ENCODE results near the gene EDC3.

EDC3 gene

DNA sequence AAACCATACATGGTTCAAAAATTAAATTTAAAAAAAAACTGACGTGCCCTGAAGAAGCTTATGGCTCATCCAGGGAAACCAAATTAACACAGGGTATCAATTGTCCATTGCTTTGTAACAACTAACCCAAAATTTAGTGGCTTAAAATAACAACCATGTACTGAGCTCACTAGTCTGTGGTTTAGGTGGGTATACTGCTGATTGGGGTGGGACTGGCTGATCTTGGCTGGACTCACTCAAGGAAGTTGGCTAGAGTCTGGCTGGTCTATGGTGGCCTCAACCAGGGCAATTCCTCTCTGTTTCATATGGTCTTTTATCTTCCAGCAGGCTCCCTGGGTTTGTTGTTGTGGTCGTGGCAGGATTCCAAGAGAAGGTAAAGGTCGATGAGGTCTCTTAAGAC is 14.1 kb upstream of the EDC3 start:
- no peak for DNase-seq

DNA sequence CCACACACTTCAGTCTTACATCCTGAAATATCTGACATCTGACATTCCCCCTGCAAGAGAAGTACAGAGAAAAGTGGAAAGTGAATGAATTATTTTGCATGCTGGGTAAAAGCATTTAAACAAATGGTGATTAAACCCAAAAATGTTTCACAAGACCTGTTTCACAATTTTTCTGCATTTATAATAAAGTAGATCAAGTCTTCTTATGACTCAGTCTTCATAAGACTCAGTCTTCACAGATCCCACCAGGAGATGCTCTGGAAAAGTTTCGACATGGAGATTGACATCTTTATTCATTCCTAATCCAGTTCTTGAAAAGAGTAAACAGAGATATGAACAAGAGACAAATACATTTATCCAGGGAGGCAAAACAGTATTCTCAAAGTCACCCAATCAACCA is 13.2 kb upstream of the EDC3 start:
- no peak for DNase-seq

DNA sequence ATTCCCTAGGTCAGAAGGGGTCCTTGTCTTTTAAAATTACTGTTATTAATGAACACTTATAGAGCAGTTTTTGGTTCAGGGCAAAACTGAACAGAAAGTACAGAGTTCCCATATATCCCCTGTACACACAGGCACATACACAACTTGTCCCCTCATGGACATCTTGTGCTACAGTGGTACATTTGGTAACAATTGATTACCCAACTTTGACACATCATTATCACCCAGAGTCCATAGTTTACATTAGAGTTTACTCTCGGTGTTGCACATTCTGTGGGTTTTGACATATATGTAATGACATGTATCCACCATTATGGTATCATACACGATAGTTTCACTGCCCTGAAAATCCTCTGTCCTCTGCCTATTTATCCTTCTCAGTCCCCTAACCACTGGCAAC is 984 bp upstream of the EDC3 start:
- DNase-seq = no peak

DNA sequence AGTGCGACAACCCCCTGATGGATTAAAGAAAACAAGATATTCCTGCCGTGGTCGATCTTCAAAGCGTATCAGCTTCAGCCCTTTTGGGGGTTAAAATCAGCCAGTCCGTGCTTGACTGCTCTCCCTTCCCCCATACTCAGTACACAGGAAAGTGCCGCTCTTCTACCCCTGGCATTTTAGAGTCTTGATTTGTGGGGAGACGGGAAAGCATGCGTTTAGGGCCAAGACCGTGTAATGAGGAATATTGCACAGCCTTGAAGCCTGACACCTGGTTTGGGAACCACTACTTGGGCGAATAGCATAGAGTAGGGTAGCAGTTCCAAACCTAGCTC is 540 bp upstream of the EDC3 start:
- no peak for DNase-seq

DNA sequence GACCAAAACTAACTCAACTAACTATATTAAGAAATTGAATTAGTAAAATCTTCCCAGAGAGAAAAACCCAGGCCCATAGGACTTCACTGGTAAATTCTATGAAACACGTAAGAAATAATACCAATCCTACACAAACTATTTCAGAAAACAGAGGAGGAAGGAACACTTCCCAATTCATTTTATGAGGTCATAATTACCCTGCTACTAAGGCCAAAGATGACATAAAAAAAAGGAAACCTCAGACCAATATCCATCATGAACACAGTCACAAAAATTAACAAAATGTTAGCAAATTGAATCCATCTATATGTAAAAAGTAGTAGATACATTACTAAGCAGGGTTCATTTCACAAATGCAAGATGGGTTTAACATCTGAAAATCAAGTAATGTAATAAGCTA is 3.5 kb downstream of the EDC3 start:
- DNase-seq = no peak

DNA sequence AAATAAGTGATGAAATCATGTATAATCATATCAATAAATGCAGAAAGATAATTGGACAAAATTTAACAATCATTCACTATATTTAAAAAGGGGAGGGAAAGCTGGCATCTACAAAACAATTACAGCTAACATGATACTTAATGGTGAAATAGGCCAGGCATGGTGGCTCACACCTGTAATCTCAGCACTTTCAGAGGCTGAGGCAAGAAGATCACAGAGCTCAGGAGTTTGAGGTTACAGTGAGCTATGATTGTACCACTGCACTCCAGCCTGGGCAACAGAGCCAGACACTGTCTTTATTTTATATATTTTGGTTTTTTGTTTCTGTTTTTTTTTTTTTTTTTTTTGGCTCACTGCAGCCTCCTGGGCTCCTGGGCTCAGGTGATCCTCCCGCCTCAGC is 12.1 kb downstream of the EDC3 start:
- DNase-seq = no peak

DNA sequence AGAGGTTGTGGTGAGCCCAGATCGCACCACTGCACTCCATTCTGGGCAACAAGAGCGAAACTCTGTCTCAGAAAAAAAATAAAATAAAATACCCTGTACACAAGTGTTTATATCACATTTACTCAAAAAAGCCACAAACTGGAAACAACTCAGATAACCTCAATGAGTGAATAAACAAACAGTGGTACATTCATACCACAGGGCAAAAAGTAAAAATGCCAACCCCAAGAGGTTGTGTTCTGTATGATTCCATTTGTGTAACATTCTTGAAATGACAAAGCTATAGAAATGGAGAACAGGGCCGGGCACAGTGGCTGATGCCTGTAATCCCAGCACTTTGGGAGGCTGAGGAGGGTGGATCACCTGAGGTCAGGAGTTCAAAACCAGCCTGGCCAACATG is 12.9 kb downstream of the EDC3 start:
- DNase-seq = no peak

DNA sequence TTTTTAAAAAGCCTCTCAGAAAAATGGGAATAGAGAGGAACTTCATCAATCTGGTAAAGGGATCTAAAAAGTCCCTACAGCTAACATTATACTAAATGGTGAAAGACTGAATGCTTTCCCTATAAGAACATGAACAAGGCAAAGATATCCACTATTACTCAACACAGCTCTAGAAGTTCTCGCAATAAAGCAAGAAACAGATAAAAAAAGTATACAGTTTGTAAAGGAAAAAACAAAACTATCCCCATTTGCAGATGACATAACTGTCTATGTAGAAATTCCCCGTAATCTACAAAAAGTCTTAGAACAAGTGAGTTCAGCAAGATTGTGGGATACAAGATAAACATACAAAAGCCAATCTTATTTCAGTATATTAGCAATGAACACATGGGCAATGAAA is 15.4 kb downstream of the EDC3 start:
- DNase-seq = no peak

DNA sequence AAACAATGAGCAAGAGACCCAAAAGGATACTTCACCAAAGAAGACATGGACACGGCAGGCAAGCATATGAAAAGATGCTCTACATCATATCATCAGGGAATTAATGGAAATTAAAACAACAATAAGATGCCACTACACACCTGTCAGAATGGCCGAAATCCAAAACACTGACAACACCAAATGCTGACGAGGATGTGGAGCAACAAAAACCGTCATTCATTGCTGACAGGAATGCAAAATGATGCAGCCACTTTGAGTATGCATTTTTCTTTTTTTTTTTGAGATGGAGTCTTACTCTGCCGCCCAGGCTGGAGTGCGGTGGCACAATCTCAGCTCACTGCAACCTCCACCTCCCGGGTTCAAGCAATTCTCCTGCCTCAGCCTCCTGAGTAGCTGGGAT is 19.0 kb downstream of the EDC3 start:
- no peak for DNase-seq

DNA sequence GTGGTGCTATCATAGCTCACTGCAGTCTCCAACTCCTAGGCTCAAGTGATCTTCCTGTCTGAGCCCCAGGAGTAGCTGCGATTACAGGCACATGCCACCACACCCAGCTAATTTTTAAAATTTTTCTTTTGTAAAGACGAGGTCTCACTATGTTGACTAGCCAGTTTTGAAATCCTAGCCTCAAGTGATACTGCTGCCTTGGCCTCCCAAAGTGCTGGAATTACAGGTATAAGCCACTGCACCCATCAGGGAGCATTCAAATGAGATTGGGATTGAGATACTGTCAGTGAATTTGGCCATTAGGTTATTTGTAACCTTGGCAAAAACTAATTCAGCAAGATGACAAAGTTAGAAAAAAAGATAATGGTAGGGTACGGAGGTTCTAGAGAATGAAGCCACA is 21.7 kb downstream of the EDC3 start:
- DNase-seq = no peak

DNA sequence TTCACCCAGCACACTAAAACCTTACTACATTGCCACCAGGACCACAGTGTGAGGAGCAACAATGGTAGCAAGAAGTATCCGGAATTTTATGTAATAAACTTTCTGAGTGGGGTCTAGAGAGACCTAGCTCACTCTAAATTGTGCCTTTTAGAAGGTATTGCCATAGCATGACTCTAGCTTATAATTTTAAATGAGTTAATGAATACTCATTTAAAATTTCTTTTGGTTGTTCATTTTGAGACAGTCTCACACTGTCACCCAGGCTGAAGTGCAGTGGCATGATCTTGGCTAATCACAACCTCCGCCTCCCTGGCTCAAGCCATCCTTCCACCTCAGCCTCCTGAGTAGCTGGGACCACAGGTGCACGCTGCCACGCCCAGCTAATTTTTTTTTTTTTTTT is 26.2 kb downstream of the EDC3 start:
- DNase-seq = no peak

DNA sequence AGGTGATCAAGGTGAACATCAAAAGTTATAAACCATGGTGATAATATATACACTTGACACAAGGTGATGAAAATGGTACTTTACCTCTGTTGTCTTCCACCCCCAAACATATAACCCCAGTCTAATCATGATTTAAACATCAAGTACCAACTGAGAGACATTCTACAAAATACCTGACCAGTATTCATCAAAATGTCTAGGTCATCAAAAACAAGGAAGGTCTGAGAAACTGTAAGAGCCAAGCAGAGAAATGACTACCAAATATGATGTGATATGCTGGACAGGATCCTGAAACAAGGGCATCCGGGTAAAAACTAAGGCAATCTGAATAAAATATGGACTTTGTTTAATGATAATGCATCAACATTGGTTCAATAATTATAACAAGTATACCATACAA is 27.8 kb downstream of the EDC3 start:
- DNase-seq = no peak

DNA sequence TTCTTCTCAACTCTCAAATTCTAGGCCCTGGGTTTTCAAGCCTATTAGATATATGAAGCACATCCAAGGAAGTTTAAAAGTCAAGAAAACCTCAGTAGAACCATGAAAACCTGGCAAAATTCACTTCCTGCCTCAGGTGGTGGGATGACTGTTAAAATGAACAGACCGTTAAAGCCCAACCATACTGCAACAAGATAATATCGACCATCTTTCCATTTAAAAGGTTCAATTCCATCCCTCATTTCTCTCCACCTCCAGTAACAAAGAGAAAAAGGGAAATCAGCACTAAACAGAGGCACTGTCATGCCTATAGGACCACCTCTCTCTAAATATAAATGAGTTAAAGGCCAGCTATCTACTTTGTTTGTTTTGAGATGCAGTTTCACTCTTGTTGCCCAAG is 31.2 kb downstream of the EDC3 start:
- DNase-seq = no peak

DNA sequence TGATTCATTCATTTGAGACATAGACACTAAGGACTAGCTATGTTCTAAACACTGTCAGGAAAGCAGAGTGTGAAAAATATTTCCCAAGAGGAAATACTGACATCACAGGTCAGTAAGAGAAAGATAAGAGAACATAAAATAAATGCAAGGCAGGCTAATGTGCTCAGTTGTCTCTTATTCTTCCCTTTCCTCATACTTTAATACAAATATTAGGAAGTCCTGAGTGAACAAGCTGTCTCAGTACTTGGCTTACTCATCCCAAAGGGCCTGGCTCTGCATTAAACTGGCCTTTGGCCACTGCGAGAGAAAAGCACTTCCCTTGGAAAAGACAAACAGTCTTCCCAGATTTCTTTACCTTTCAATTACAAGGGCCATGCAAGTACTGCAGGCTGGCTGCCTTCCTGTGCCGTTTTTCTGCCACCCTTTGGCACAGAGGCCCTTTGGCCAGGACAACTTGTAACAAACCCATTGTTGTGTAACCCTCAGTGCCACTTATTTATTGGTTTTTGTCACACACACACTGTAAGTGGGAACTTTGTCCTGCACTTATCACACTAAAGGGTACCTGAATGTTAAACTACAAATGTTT is 31.7 kb downstream of the EDC3 start:
- peak; percentile 22 for DNase-seq

DNA sequence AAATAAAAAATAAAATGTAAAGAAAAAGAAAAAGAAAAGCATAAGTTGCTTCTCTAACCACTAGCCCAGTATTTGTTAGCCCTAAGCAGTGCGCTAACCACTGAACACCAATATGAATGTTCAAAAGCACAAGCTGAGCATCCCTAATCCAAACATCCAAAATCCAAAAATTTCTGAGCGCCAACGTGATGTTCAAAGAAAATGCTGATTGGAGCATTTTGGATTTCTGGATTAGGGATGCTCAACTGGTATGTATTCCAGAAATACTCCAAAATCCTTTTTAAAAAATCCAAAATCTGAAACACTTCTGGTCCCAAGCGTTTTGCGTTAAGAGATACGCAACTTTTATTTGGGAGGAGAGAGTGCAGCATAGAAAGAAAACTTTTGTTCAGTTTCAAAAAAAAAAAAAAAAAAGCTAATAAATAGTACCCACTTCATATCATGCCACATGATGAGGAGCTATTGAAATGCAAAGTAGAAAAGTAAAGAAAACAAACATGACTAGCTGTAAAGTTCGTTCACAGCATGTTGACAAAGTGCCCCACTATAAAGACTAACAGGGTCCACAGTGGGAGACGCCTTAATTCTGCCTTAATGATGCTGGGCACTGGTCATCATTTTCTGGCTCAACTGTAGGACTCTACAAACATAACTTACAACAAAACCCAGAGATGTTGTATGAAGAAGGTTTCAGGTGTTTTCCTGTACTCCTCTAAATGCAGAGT is 32.4 kb downstream of the EDC3 start:
- DNase-seq = no peak

DNA sequence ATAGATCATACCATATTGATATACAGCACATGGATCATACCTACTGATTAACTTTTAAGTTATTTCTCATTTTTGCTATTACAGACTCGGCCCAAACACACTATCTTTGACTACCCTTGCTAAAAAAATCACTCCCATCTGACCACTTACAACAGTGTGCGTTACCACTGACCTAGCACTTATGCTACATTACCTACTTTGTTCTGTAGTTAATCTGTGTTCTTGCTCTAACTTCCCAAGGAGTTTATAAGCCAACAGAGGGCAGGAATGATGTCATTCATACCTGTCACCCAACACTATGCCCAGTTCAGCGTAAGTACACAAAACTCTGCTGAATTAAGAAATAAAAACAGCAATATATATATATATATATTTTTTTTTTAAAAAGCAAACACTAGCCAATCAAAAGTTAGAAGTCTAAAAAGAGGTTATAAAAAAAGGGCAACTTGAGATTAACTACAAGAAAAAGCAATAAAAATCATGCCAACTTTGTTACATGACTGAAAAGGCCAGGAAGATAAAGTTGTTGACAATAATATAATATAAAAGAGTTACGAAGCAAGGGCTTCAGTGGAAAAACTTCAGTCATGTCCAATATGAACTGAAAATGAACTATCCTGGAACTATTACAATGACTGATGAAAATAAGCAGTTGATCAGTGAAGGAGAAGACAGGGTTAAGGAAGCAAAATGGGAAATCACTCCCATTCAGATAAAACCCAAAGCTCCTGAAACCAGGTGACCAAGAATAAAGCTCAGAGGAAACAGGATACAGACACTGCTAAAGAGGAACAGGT is 33.6 kb downstream of the EDC3 start:
- DNase-seq = peak; percentile 1

DNA sequence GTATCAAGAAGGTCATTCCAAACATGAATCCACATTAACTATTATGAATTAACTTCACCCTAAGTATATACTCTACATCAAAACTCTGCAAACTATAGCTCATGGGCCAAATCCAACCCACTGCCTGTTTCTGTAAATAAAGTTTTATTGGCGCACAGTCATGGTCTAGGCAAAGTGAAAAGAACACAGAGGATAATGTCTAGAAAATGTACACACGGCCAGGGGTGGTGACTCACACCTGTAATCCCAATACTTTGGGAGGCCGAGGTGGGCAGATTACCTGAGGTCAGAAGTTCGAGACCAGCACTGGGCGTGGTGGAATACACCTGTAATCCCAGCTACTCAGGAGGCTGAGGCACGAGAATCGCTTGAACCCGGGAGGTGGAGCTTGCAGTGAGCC is 34.5 kb downstream of the EDC3 start:
- peak; percentile 45 for DNase-seq

DNA sequence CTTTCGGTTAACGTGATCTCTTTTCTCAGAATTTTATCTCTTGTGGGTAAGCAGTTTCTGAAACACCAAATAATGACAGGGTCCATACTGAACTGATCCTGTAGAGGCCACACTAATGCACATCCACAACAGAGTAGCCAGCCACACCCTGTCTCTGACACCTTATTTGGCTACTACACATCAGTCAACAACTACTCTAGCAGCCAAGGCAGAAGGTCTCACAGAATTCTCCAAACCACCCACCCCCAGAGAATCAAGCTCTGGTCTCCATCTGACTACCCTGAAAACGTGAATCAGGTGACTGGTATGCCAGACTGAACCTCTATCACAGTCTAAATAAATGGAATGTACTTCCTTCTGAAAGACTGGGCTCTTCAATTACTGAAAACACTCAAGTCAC is 38.0 kb downstream of the EDC3 start:
- peak; percentile 13 for DNase-seq

DNA sequence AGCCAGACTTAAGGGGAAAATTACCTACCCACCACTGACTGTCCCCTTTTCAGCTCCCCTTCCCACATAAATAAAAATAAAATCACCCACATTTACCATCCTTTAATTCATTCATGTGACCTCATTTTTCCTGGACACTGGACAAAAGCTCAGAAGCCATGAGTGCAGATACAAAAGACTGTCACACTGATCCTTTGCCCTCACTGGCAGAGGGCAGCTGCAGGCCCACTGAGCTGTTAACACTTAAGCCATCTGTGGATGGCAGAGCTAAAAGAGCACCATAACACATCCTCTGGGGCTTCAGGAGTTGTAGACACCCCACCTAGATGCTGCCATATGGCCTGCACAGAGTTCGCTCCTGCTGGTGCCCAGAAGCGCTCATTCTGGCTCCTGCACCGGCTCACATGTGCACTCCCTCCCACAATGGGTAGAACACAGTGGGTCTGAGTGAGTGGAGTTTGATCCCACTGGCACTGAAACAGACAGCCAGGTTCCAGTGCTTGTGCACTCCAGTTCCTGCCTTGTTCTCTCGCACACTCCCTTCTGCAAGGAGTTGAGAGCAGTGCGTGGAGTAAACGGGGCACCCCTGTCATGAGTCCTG is 38.8 kb downstream of the EDC3 start:
- DNase-seq = peak; percentile 40

DNA sequence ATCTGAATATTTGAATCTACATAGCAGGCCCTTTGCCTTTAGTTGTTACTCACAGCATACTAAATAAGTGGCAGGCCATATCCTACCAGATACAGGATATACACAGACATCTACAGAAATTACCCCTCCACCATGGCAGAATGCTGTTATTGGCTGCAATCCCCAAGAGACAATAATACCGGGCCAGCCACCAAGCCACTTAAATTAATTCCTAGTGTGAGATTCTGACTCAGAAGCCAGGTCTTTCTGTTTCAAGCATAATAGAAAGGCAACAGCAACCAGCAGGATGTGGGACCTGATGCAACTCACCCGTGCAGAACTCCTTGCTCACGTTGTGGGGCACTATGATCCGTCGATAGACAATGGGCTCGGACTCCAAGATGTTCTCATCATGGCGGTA is 40.4 kb downstream of the EDC3 start:
- peak; percentile 47 for DNase-seq

DNA sequence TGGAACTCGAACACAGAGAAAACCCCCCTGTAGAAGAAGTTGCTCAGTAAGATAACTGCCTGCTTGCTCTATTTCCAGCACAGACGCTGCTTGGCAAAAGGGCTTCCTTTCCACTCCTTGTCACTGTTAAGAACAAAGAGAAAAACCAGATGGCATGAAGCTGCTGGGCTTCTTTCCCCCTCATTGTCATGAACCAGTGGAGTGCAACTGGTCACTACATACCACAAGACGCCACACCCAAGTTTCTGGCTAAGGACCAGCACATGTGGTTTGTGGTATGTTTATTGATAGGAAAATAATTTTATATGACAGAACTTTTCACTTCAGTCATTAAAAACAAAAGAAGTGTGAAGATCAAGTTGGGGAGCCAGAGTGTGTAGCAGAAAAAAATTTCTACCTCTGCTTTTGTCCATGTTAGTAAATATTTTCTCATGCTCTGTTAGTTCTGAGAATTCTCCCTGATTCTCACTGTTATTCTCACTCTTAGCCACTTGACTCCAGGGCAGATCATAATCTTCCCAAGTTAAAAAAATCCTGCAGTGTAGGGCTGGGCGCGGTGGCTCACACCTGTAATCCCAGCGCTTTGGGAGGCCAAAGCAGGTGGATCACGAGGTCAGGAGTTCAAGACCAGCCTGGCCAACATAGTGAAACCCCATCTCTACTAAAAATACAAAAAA is 42.3 kb downstream of the EDC3 start:
- DNase-seq = peak; percentile 10

DNA sequence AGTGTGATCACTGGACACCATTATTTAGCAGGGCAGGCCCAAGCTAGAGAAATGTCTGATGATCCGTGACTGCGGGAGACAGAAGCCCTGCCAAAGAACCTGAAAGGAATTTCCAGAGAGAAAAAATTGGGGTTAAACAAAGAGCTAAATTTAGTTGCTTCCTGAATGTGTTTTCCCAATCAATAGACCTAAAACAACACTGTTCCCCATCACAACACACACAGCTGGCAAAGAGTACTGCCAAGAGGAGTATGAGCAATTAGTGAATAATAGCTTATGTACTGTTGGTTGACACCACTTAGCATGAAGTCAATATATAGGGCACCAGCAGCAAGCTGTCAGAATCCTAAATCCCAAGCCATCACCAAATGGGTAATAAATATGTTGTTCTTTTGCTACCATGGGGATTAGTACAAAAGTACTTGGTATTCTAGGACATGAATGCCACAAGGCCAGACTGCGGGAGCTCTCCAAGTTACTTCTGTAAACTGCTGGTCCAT is 44.5 kb downstream of the EDC3 start:
- peak; percentile 1 for DNase-seq
